ENCODE results near the gene ADAM8. TPM values are rescaled to one million over a fixed set of nuclear protein-coding genes. Genes with fewer than 3 reads are reported as not detected.

Gene ADAM8
- total and polyA plus RNA-seq, 2 of the 8 experiments (the other 6 are each of a cell fraction or from before 2014, with no cell fraction given) = 4.6 TPM

GRCh38 chr10:133289761-133290160 is 13.1 kb upstream of the ADAM8 start (continued):
- TF ChIP-seq ATF3 (IDR thresholded peaks at IDR 0.05; ENCODE audit: insufficient read depth, low read depth, low read length) = no peak
